IPS-NIHi7 (cell line): ENCODE data around the gene SLC43A1.
A peak's percentile ranks its signal among the peaks of the same experiment; 100 is the strongest.

Experiments used
- DNase-seq: peaks from one replicate; pipeline ENCODE4 v3.0.0; 2012; ENCODE audit warnings: mixed read lengths; ENCODE audit errors: extremely low spot score

SLC43A1 gene

DNA sequence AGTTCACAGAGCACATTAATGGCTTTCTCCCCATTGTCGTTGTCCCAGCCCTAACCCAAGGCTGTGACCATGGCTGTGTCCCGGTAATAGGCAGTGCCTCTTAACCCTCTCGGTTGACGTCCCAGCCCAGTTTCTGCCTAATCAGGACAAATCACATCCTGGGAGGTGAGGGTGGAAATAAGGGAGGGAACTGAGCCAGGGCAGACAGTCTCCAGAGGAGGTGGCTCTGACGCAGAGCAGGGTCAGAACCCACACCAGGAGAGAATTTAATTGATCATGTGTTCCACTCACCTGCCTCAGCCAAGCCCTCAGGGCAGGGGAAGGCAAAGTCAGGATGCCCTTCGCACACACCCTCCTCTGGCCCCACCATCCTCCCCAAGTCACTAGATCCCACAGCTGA lies 17.0 kb downstream of the SLC43A1 start:
- DNase-seq: no peak

- no peak for DNase-seq
Measured at GRCh38 chr11:57497303-57498247, 17.9 kb downstream of the SLC43A1 start.

- no peak for DNase-seq
Measured at GRCh38 chr11:57496109-57496820, 19.2 kb downstream of the SLC43A1 start.

DNA sequence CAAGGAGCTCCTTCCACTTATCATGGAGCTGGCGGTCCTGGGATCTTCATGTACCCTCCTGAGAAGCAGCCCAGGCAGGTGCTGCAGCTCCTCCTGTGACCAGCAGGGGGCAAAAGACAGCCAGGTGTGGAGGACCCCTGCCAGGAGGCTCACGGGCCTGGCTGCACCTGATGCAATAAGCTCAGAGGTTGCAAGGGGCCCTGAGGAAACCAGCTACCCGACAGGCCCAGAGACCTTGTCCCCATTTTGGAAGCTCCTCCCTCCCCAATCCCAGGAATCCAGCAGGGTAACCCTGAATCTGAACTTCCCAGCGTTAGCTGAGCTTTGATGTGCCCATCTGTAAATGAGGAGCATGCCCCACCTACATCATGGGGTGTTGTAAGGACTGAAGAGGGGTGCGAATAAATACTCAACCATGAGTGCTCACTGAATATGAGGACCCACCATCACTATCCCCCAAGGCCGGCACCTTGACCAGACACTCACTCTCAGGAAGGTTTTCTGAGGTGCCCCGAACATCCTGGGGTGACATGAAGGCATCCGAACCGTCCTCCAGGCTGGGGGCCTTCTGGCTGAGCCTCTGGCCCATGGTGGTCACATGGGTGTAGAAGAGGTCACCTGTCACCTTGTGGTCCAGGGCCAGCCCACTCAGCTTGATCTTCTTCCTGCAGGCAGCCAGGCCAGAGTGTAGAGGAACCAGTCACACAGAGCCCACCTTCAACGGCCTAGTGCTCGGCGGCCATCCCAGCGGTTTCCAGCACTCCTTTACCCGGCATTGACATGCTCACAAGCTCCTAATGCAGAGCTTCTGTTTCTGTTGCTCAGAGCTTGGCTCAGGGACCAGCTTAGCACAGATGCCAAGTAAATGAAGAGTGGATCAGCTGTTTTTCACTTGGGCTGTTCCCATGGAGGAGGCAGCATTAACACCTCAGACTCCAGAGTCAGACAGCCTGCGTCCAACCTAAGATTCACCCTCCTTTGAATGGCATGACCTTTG lies 21.7 kb downstream of the SLC43A1 start:
- DNase-seq: peak; percentile 86

DNA sequence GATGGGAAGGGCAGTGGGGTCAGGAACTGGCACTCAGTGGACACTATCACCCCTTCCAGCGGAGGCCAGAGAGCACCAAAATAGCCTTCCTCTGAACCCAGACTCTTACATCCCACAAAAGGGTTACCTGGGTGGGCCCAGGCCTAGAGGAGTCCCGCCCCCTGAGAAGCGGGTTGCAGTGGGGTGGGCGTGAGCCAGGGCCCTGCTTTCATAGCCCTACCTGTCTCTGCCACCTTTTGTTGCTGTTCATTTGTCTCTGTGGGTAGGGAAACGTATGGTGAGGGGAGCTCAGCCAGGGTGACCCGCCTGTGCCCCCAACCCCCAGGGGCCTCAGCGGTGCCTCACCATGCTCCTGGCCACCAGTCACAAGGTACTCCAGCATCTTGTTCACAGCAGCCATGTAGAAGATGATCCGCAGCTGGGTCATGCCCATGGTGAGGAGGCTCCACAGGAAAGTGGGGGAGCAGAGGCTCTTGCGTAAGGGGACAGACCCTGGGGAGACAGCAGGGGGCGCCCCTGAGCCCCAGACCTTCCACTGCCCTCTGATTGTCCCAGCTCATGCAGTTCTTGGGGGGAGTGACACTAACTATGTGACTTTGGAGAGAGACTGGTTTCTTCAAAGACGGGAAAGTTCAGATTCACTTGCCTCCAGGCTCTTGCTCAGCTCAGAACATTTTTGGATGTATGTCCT lies 24.0 kb downstream of the SLC43A1 start:
- peak; percentile 74 for DNase-seq

DNA sequence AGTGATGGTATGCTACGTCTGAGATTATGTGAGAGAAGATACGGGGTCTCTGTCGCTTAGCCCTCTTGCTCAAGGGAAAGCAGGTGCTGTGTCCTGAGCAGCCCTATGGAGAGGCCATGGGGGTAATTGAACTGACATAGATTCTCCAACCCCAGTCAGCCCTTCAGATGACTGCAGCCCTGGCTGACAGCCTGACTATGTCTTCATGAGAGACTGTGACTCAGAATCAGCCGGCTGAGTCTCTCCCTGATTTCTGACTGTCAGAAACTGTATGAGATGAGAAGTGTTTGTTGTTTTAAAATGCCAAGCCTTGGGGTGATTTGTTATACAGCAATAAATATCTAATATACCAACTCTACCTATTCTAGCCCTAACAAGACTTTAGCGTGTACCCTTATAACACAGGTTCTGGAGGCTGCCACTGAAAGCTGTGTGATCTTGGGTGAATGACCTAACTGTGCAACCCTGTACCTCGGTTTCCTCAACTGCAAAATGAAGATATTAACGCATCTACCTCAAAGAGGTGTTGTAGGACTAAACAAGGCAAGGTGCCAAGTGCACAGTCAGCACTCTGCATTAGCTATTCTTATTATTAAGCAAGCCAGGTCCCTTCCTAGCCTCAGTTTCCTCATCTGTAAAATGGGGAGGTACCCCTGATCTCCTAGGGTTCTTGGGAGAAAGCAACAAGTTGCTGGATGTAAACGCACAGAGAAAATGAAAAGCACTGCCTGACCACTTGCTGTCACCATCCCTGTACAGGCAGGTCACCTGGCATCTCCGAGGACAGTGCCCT lies 24.9 kb downstream of the SLC43A1 start:
- DNase-seq: no peak

GRCh38 chr11:57487920-57488659 lies 27.4 kb downstream of the SLC43A1 start:
- no peak for DNase-seq

DNA sequence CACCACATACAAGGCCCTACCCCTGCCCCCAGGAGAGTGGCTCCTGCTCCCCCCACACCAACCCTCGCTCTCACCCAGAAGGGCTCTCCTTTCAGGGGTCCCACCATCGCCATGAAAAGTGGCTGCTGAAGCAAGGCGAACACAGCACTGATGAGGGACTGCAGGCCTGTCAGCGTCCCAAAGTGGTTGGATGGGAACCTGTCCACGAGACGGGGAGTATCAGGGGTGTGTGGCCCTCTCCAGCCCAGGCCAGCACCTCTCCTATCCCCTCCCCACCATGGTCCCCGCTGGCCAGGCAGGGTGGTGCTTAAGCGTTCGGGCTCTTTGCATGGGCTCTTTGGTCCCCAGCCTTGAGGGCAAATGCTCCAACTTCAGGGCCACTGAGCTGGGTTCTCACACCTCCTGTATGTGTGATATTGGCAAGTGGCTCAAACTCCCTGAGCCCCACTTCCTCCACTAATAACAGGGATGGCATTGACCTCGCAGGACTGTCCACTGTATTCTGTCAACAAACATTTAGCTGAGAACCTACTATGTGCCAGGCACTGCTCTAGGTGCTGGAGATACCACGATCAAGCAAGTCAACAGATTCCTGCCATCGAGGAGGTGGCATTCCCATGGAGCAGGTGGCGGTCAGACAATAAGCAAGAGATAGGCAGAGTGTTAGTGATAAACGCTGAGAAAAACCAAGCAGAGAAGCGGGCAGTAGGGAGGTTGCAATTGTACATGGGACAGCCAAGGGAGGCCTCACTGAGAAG lies 28.3 kb downstream of the SLC43A1 start:
- DNase-seq: no peak

- DNase-seq: no peak
Measured at GRCh38 chr11:57485217-57485990, 30.1 kb downstream of the SLC43A1 start.

- DNase-seq: no peak
Measured at GRCh38 chr11:57484141-57484710, 31.3 kb downstream of the SLC43A1 start.

DNA sequence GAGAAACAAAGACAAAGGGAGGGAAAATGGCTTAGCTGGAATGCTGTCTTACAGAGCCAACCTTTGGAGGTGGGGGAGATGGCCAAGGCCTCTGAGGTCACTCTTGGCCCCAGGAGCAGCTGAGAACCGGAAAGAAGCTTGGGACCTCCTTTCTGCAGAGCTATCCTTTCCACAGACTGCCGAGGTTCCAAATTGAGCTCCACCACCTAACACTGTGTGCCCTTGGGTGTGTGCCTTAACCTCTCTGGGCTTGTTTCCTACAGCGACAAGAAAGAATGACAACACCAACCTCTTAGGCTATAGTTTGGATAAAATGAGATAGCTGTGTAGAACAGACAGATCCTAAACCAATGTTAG lies 32.0 kb downstream of the SLC43A1 start:
- DNase-seq: no peak

GRCh38 chr11:57482782-57483561 lies 32.5 kb downstream of the SLC43A1 start:
- DNase-seq: peak; percentile 88

GRCh38 chr11:57481915-57482781 lies 33.4 kb downstream of the SLC43A1 start:
- DNase-seq: no peak

GRCh38 chr11:57481315-57481714 lies 34.2 kb downstream of the SLC43A1 start:
- DNase-seq: no peak

GRCh38 chr11:57480409-57481137 lies 34.9 kb downstream of the SLC43A1 start:
- DNase-seq: peak; percentile 84
